Retina (tissue), 1 donor: ENCODE data around the gene SLC2A4.

Source experiments
- DNase-seq: peaks from one replicate; pipeline ENCODE4 v3.0.0-alpha.2; 2016

SLC2A4 gene

DNA sequence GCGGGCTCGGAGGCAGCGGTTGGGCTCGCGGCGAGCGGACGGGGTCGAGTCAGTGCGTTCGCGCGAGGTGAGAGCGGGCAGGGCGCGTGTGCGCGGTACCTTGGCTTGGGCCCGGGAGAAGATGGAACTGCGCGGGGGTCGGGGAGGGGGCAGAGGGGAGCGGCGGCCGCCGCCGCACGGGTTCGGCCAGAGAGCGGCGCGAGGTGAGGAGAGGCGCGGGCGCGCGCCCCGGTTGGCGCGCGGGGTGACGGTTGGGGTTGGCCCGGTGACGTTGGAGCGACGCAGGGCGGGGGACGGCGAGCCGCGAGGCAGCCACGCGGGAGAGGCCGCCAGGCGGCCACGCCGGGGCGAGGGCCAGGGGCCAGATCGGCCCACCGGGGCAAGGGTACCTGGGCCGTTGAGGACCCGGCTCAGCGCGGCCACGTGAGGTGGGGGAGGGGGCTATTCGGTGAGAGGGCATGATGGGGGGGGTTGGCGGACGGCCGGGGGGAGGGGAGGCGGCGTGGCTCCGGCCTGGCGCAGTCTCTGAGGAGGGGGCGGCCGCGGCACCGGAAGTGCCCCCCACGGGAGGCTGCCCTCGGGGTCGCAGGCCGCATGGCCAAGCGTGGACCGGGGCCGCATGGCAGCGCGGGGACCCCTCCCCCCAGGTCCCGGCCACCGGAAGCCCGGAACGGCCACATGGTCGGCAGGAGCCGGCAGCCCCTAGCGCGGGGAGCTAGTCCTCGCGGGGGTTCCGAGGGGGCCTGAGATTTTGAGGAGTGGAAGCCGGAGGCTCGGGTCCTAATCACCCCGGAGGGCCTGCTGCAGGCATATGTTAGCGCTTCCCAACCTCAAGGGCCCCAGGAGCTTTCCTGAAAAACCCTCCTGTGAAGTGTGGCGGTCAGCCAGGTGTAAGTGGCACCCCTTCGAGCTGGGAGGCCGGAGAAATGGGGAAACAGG lies 26.4 kb downstream of the SLC2A4 start:
- no peak for DNase-seq

DNA sequence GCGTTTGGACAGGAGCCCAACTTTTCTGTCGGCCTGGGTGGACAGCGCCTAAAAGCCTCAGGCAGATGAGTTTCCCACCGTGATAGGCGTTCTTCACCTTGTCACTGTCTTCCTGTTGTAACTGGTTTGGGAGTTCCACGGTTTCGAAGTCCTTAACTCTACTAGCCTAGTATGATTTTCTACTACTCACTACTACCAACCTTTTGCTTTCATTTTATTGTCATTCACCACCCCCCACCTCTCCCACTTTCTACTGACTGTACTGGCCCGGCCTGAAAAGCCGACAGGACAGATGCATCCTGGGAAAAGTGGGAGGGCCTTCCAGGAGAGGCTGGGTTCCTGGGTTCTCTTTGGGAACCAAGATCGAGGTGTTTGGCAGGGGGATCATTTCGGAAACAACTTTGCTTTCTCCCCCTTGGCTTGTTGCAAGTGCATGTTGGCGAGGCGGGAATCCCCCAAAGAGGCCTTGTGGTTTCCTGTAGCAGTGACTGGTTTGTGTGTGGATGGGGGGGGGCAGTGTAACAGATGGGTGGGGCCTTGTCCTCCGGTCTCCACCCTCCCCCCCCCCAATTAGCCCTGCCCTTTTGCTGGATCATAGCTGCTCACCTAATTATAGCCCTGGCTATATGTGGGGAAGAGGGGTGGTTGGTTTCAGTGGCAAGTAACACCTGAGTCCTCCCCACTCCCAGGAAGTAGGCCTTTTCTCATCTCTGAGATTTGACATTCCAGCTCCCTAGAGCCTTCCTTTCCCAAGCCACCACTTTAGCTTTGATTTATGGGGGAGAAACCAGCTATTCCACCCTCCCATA lies 27.3 kb downstream of the SLC2A4 start:
- peak; percentile 69 for DNase-seq

DNA sequence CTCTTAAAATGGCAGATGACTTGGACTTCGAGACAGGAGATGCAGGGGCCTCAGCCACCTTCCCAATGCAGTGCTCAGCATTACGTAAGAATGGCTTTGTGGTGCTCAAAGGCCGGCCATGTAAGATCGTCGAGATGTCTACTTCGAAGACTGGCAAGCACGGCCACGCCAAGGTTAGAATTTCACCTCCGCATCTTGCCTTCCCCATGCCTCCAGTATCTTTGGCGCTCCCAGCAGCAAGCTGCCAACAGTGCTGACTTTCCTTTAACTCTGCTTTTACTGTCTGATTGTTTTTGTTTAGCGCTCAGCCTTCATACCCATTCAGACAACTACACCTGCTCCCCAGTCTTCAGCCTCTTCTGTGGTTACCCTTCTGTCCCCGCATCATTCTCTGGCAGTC lies 28.1 kb downstream of the SLC2A4 start:
- DNase-seq: no peak

DNA sequence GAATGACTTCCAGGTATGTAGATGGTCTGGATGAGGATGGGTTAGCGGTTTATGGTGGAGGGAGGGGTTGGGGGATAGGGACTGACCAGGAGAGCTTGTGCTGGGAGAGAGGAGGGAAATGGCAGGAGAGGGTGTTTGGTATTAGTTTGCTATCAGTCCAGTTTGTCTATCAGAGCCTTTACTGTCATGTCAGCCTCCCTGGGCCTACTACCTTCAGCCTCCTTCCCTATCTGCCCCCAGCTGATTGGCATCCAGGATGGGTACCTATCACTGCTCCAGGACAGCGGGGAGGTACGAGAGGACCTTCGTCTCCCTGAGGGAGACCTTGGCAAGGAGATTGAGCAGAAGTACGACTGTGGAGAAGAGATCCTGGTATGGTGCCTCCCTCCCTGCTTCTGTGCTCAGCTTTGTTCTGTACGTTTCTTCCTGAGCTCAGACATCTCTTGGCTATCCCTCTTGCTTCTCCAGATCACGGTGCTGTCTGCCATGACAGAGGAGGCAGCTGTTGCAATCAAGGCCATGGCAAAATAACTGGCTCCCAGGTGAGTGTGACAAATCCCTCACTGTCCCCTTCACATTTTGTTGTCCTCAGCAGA lies 29.7 kb downstream of the SLC2A4 start:
- DNase-seq: no peak

DNA sequence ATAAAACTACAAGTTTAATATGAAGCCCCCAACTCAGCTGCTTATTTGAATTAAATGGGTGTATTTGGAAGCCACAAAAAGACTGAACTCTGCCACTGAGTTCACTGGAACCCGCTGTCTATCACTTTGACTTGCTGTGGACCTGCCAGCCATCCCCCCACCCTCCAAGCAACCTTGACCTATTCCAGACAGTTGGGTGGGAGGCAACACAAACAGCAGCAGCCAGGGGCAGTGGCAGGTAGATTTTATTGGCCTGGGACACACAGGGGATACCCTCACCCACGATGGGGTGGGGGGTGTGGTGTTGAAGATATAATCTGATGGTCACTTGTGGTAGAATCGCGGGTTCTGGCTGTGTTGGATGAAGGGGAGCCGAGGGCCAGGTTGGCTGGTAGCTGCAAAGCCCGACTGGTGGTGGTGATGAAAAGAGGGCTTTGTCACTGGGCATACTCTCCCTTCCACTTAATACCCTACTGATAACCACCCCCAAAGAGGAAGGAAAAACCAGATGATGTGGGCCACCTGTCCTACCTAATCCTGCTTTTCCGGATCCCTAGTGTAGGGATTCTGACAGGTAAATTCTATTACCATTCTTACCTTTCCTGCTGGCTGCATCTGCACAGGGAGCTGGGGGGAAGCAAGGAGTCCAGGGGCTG lies 31.0 kb downstream of the SLC2A4 start:
- DNase-seq: no peak

DNA sequence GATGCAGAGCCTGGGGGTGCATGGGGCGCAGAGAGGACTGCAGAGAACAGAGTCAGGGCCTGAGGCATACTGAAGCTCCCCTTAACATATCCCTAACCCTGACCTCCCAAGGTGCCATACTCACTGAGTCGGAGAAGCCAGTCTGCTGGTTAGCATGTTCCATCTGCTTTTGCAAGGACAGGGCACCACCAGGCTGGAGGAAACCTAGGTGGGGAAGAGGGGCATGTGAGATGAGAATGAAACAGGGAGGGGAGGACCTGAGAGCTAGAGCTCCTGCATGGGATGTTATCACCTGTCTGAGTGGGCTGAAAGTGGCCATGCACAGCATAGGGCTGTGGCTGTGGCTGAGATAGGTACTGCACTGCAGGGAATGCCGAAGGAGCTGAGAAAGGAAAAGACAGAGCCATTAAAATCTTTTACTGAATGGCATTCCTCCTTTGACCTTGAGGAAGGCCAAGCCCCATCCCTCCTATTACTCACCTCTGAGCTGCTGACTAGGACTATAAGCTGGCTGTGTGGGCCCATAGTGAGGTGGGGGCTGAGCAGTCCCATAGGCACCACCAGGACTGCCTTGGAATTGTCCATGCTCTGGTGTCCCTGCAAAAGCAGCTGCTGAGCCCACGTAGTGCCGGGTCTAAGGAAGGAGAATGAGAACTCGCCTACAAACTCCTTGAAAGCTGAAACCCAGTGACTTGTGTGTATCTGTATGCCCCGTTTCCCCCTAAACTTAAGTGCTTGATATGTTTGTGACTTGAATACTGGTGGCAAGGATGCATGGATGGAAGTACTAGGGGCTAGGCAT lies 31.8 kb downstream of the SLC2A4 start:
- no peak for DNase-seq

DNA sequence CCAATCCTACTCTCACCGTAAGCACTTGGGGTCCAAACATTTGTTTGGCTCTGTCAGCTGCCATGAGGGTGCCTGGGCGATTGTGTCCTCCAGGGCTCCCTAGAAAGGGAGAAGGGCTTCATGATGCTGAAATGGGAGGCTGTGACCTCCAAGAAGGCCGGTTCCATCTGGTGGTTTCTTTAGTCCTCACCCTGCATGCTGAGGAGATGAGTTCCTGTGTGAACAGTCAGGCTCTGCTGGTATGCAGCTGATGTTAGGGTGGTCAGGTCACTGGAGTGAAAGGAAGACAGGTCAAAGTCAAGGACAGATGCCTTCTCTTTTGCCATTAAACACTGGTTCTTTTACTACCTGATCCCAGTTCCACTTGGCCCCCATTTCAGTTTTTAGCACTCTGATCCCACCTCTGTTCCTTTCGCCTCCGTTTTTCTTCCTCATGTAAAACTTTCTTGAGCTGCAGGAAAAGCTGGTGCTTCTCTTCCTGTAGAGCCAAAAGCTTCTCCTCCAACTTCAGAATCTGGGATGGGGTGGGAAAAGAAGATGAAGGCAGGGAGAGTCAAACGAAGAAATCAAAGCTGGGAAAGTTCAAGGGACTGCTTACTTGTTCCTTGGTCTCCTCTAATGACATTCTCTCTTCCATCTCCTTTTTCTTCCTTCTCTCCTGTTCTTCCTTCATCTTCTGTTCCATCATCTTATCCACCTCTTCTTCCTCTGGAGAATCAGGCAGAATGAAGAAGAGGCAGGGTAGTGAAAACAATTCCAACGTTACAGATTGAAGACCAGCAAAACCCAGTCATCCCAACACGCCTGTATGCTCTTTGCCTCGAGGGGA lies 32.6 kb downstream of the SLC2A4 start:
- DNase-seq: no peak

DNA sequence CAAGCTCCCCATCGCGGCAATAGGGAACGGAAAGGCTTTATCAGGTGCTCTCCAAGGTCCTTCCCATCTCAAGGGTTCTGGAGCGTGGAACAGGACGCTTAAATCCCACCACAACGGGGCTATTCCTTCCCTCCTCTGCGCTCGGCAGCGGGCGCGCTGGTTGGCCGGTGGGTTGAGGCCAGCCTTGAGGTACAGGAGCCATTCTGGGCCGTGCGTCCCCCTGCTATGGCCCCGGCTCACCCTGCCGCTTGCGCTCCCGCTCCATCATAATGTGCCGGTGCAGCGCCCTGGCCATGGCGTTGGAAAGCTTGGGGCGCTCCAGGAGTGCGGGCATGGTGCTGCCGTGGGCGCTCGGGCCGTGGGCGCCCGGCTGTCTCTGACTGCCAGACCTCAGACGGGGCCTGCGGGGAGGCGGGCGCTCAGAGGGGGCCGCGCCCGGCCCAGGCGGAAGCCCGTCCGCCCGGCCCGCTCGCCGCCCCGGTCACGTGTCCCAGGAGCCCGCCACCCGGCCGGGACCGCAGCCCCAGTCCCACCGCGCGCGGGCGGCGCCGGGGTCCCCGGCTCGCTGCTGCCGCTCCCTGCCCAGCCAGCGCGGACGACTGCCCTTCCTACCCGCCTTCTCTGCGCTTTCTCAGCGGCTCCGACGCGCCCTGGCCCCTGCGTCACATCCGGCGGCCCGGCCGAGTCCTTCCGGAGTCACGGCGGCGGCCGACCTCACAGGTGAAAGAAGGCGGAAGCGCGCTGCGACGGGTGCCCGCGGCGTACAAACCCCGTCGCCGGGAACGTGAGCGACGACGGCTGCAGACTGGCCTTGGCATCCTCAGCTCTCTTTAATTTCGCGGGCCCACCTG lies 33.4 kb downstream of the SLC2A4 start, which contains the start of gene GPS2:
TSS of gene GPS2 (minus strand) at position 642 of the 851 bp plus-strand sequence. CDS start at position 334, 308 bp downstream.
- peak; percentile 95 for DNase-seq

DNA sequence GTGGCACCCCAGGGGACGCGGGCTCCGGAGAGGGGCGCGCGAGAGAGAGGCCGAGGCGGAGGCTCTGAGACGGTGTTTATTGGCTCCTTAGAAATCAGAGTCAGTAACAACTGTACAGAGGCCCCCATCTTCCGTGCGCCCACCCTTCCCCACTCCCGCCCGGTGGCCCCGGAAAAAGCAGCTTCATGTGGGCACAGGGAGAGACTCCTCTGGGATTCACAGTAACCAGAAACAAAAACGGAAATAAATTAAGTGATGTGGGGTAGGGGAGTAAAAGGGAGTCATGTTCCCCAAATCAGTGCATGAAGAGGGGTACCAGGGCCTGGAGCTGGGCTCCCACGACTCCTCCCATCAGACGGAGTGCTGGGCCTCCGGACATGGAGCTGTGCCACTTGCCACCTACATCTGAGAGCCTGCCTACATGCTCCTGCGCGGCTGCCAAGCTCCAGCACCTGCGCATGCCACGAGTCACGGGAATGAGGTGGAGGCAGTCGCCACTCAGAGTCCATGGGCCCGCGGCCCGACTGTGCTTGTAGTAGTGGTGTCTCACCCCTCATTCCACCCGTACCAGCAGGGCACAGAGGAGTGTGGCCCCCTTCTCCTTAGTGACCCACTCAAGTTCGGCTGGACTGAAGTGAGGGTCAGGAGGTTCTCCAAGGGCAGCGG lies 34.2 kb downstream of the SLC2A4 start:
- no peak for DNase-seq

DNA sequence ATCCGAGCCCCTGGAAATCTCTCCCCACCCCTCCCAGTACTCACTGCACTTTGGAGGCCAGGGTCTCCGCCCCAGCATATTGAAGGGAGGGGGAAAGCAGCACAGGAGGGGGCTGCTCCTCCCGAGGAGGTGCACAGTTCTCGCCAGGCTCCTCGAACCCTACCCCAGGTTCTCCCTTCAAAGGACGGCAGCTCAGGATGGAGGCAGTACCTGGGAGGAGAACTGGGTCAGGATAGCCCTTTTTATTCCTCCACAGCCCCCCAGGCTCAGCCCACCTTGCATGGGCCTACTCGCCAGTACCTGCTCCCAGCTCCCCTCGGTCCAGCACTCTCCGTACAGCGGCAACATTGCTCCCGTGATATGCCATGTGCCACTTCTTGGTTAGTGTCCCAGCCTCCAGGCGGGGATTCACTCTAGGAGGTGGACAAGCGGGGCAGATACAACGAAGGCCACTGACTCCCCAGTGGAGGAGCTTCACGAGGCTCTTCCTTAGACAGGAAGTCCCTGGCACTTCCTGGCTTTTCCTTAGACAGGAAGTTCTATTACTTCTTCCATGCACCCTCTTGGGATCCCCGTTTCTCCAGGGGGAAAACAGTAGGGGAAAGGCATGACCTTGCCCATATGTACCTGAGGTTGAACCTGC lies 35.8 kb downstream of the SLC2A4 start:
- DNase-seq: no peak

DNA sequence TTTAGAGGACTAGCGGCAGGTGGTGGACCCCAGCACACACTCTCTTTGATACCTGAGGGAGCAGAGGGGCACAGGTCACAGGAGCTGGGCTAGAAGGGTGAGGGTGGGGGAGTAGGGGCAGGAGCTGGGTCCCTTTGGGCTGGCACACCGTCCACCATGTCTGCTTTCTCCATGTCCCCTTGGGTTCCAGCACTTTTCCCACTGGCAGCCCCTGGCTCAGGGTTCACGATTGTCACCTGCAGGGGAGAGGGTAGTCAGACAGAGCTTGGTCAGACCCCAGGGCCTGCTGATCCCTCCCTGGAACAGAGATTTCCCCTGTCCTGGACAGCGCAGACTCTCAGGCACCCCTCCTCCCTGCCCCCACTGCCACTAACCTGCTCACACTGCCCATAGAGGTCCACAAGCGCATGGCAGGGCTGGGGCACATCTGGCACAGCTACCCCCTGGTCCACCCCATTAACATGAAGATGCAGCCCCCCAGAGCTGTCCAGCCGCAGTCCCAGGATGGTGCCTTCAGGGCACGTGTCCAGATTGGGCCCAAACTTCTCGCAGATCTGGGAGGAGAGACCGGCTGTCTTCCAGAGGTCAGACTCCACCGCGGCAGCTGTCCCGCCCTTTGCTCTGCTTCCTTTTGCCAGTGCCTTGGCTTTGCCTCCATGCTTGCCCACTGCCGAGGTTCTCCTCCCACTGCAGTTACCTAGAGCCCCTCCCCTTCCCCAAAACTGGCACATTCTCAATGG lies 36.8 kb downstream of the SLC2A4 start:
- DNase-seq: no peak

DNA sequence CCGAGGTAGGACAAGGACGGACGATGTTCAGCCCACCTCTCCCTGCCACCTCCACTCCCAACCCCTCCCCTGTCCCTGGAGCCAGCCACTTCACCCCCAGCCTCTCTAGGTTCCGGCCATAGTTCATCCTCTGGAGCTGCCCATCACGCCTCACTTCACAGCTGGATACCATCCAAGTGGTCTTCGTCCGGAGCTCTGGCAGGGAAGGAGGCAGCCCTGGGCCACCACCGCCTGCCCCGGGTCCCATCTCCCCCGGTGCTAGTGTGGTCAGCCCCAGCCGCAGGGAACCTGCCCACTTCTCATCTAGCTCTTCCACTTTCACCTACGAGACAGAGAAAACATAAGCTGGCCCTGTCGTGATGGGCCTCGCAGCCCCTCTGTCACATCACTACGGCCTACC lies 39.9 kb downstream of the SLC2A4 start:
- no peak for DNase-seq

DNA sequence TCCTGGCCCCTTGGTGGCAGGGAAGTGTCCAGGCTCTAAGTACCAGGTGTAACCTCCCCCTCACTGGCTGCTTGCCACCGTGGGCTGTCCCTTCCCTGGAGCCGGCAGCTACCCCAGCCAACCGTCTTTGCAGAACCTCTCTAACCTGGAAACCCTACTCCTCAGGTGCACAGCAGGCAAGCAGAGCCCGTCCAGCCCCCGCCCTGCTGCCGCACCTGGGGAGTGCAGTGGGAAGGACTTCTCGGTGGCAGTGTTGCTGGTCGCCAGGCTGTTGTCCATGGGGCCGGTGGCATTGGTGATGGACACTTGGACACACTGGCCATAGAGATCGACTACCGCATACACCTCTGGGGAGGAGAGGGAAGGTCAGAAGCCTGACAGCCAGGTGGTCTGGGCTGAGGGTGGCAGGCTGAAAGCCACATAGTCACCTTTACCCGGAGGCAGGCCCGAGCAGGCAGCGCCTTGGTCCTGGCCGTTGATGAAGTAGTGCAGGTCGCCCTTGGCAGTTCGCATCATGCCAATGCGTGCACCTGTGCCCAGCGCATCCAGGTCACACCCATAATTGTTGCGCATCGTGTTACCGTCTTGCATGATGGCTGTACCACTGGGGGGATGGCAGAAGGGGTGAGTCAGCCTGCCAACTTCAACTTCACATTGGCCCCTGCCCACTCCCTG lies 41.1 kb downstream of the SLC2A4 start:
- DNase-seq: no peak

DNA sequence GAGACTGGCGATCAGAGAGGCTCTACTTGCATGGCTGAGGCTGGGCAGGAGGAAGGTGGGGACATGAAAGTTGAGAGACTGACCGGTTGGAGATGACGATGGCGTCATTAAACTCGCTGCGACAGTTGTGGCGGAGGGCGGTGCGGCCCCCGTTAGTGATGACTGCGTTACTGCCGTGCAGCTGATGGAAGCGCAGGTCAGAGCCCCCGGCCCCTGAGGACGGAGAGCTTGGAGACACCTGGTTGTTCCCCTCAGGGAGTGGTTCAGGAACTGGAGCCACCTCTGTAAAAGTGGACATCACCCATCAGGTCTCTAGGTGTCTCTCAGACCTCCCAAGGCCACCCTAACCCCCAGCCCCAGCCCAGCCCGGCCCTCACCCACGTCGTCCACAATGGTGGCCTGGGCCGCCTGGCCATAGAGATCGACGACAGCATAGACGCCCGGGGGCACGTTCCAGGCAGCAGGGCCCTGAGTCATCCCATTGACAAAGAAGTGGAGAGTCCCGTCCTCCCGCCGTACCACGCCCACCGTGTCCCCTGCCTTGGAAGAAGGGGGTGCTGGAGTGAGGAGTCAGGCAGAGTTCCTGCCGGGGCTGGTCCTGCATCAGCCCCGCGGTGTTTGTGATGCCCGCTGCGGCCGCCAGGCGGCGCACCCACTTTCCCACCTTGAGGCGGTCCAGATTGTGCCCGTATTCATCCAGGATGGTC lies 42.4 kb downstream of the SLC2A4 start:
- peak; percentile 70 for DNase-seq

DNA sequence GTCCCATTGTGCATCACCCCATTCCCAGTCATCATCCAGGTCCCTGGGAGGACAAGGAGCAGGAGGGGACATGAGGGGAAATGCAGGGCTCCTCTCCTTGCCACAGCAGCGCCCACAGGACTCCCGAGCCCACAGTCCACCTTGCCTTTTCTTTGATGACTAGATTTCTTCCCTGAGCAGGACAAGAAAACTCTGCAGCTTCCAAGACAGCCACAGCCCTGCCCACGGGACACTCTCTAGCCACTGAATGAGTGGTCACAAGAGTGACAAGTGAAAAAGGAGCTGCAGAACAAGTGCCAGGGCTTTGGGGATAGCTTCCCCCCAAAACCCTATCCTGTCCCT lies 42.9 kb downstream of the SLC2A4 start:
- no peak for DNase-seq

DNA sequence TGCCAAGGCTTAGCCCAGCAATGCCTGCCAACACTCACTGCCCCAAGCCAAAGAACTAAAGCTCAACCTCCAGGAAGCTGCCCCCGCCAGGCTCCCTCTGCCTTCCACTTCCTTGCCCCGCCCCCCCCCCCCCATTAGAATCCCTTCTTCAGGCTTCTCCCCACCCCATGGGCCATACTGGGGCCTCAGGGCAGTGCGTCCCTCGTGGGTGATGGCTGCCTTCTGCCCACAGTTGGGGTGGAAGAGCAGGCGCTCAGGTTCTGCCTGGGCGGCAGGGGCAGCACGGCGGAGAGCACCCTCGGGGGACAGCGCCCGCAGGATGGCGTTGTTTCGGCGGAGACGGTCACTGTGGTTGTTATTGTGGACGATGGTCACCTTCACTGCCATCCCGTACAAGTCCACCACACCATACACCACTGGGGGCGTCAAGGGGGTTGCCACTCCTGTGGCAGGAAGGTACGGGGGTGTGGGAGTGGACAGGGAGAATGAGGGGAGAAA lies 43.6 kb downstream of the SLC2A4 start:
- DNase-seq: no peak

DNA sequence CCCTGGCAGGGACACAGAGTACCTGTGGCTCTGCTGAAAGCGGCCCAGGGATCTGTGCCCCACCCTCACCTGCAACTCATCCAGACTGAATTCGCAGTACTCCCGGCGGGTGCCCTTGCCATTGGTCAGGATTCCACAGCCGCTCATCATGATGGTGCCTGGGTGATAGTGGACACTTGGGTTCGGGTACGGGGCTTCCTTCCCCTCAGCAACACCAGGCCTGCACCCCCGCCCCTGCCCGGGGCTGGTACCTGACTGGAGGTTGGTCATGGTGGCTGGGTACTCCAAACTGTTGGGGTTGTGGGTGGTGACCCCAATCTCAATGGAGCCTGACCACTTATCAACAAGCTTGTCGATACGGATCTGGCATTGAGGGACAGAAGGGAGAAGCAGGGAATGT lies 44.7 kb downstream of the SLC2A4 start:
- no peak for DNase-seq
